Urothelium cell line (cell line): ENCODE results near the gene CTNNBIP1.
"Not testable (repeated sequence)": the region's sequence is repeated elsewhere in the genome, so short reads cannot be mapped to it uniquely, and the experiment has no call there.

Experiments used
- DNase-seq: peaks from one replicate; pipeline ENCODE4 v3.0.0; 2011; ENCODE audit warnings: low spot score, mixed read lengths
- FAIRE-seq: peaks from 2 replicates; lab custom pipeline; 2011; peaks lifted over from hg19 to GRCh38; lab: Jason Lieb, UNC

CTNNBIP1 gene

DNA sequence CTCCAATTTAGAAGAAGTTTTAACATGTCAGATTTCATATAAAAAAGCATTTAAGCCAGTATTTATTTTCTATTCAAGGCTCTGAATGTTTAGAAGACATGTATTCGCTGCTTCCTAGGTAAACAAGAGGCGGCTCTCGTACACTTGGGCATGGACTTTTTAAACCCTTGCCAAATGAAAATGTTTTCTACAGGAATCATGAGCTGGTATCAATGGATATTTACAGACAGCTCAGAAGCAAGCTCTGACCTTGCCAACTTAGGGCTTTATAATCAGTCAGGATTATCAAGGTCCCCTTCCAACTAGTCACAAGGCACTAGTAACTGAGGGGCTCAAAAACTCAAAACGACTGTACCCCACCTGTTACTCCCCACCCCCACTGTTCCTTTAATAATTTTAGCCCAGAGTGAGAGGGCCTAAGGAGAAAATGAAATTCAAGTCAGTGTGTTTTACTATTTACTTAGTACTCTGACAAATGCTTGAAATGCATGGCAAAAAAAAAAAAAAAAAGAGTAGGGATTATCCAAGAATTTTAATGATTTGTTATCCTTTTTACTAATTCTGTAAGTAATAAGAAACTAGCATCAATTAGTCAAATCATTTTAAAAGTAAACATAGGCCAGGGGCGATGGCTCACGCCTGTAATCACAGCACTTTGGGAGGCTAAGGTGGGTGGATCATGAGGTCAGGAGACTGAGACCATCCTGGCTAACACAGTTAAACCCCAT, 98.7 kb downstream of the CTNNBIP1 start:
- DNase-seq, result no peak
- no peak for FAIRE-seq

DNA sequence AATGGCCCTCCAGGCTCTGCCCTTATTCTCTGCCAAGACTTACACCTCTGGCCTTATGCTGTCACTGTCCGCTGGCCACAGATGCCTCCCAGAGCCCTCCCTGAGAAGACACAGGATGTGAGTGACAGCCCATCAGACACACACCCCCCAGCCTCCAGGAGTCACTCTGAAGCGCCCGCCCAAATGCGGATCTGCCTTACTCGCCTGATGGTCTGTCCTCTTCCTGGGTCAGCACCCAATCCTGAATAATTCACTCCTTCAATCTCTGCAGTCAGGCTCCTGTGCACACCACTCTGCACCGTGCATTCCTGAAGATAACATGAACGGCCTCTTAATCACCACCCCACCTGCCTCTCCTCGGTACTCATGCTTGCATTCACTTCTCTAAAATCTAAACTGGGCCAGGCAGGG, 101.0 kb downstream of the CTNNBIP1 start:
- DNase-seq (no peak), FAIRE-seq (no peak)

- DNase-seq, result no peak
Measured at GRCh38 chr1:9808459-9808858, 101.6 kb downstream of the CTNNBIP1 start.

GRCh38 chr1:9807541-9807940, 102.5 kb downstream of the CTNNBIP1 start:
- no peak for DNase-seq
- FAIRE-seq, result no peak

More at GRCh38 chr1:9808459-9808858, 101.6 kb downstream of the CTNNBIP1 start:
- no peak for FAIRE-seq

GRCh38 chr1:9805972-9806371, 104.1 kb downstream of the CTNNBIP1 start:
- FAIRE-seq, DNase-seq: not testable (repeated sequence)

GRCh38 chr1:9805006-9805508, 105.0 kb downstream of the CTNNBIP1 start:
- FAIRE-seq, result no peak

DNA sequence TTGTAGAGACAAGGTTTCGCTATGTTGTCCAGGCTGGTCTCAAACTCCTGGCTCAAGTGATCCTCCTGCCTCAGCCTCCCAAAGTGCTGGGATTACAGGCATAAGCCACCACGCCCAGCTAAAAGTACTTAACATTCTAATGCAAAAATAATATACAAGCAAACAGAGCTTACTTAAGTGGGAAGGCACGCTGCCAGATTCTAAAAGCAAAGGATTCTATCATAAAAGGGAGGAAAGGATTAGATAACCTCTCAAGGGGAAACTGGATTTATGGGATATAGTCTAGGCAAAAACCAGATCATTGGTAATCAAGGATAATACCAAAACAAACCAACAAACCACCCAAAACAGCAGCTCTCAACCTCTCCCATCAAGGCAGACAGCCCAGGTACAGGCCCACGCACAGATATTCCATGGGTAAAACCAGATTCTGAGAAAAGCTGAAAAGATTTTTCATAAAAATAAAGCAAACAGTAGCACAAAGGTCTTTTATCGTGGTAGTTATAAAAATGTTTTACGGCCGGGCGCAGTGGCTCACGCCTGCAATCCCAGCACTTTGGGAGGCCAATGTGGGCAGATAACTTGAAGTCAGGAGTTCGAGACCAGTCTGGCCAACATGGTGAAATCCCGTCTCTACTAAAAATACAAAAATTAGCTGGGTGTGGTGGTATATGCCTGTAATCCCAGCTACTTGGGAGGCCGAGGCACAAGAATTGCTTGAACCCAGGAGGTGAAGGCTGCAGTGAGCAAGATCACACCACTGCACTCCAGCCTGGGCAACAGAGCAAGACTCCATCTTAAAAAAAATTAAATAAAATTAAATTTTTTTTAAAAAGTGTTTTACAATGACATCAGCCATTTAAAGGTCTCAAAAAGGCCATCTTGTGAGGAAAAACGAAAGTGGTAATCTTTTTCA, 106.8 kb downstream of the CTNNBIP1 start:
- not testable (repeated sequence) for FAIRE-seq, DNase-seq

More at GRCh38 chr1:9805006-9805508, 105.0 kb downstream of the CTNNBIP1 start:
- DNase-seq, result no peak

- no peak for DNase-seq
Measured at GRCh38 chr1:9801909-9802308, 108.2 kb downstream of the CTNNBIP1 start.

More at GRCh38 chr1:9801909-9802308, 108.2 kb downstream of the CTNNBIP1 start:
- FAIRE-seq, result no peak
